Activated CD4-positive, alpha-beta memory T cell treated with anti-CD3 and anti-CD28 coated beads for 36 hours (primary cell): ENCODE measurements around the gene CYP2J2. TPM values are rescaled to one million over a fixed set of nuclear protein-coding genes. Genes with fewer than 3 reads are reported as not detected.
"Not testable (repeated sequence)": the region's sequence is repeated elsewhere in the genome, so short reads cannot be mapped to it uniquely, and the experiment has no call there.

Source experiments
- CTCF ChIA-PET: fragments of 350-600 bp; sonication (Branson Sonifier 250); formaldehyde crosslinking; loops from one replicate; lab custom pipeline; 2021; ENCODE audit warnings: antibody characterized with exemption, inconsistent platforms; lab: Charles Lee
- POLR2A ChIA-PET: fragments of 350-600 bp; sonication (Branson Sonifier 250); formaldehyde crosslinking; loops from one replicate; lab custom pipeline; 2021; ENCODE audit warnings: antibody characterized with exemption; lab: Charles Lee
- DNase-seq: peaks from one replicate; pipeline ENCODE4 v3.0.0-alpha.2; 2020
- H3K27ac Mint-ChIP-seq: one replicate; pipeline ENCODE4 v1.8.0; 2021; ENCODE audit warnings: mixed read lengths
- H3K27me3 Mint-ChIP-seq: one replicate; pipeline ENCODE4 v1.8.0; 2021; ENCODE audit warnings: mixed read lengths
- H3K36me3 Mint-ChIP-seq: one replicate; pipeline ENCODE4 v1.8.0; 2021; ENCODE audit warnings: mixed read lengths
- H3K4me1 Mint-ChIP-seq: one replicate; pipeline ENCODE4 v1.8.0; 2021; ENCODE audit warnings: low read depth, mixed read lengths
- H3K4me3 Mint-ChIP-seq: one replicate; pipeline ENCODE4 v1.8.0; 2021; ENCODE audit warnings: mild to moderate bottlenecking, mixed read lengths
- H3K9me3 Mint-ChIP-seq: one replicate; pipeline ENCODE4 v1.8.0; 2021; ENCODE audit warnings: mixed read lengths
- intact Hi-C: fragments of 100-400 bp; cut with micrococcal nuclease; formaldehyde crosslinking; loops from one replicate; pipeline ENCODE4 v1.15.1; 2023
- total RNA-seq, 2 experiments: library from RNA; stranded (reverse); gene quantifications; one replicate each; pipeline ENCODE4 v1.2.3, GENCODE V29; 2021

Gene CYP2J2
- total RNA-seq, 2 experiments from 2014 or later = 0.57 to 0.68 TPM

GRCh38 chr1:59947047-59947938 lies 20.7 kb upstream of the CYP2J2 start:
- H3K4me1 Mint-ChIP-seq = no peaks in the 10 kb centered on the region
- no peak overlapping the region for H3K4me3 Mint-ChIP-seq
- H3K9me3 Mint-ChIP-seq = no peaks in the 10 kb centered on the region
- DNase-seq = peak; percentile 61
- no peak overlapping the region for H3K27ac Mint-ChIP-seq
- no peaks in the 10 kb centered on the region for H3K36me3 Mint-ChIP-seq
- no peaks in the 10 kb centered on the region for H3K27me3 Mint-ChIP-seq
- CTCF ChIA-PET = interaction anchor here (0.7 to 2.6 kb wide), 27 partner anchors 9 to 248 kb away, joined by 3 to 69 read pairs (median 5); partner anchors contain the start of gene CYP2J2
- intact Hi-C loops = loop anchor here (1.0 kb wide), 2 partner anchors 44 to 68 kb away; no protein-coding TSS in a partner anchor
- POLR2A ChIA-PET = no interaction called here

DNA sequence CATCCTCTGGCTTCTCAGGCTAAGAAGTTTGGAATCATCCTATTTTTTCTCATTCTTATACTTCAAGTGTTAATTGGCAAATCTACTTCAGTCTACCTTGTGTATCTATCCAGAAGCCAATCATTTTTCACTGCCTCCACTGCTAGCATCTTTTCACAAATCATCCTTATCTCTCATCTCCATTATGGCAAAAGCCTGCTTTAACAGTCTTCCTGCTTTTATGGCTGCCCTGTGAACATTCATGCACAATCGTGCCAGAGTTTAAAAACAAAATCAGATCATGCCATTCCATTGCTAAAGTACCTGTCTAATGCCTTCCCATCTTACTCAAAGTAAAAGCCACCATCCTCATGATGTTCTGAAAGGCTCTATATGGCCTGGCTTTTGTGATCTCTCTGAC lies 19.2 kb upstream of the CYP2J2 start:
- no peak for DNase-seq
- Mint-ChIP-seq H3K4me3 (no peak overlapping the region), H3K27ac (no peak overlapping the region), H3K36me3 (no peaks in the 10 kb centered on the region), H3K27me3 (no peaks in the 10 kb centered on the region), H3K4me1 (no peaks in the 10 kb centered on the region), H3K9me3 (no peaks in the 10 kb centered on the region)
- CTCF ChIA-PET = interaction anchor here (0.7 to 2.6 kb wide), 3 partner anchors 43 to 186 kb away, joined by 3 to 69 read pairs (median 8); no protein-coding TSS in a partner anchor
- POLR2A ChIA-PET = no interaction called here
- intact Hi-C loops = no loop called here

GRCh38 chr1:59939393-59939792 lies 12.8 kb upstream of the CYP2J2 start:
- peaks cover 8% of the 10 kb centered on the region for H3K9me3 Mint-ChIP-seq
- CTCF ChIA-PET = no interaction called here
- H3K27me3 Mint-ChIP-seq = peaks cover 5% of the 10 kb centered on the region
- no peak overlapping the region for H3K4me3 Mint-ChIP-seq
- no peaks in the 10 kb centered on the region for H3K4me1 Mint-ChIP-seq
- POLR2A ChIA-PET = no interaction called here
- H3K27ac Mint-ChIP-seq = no peak overlapping the region
- no peak for DNase-seq
- intact Hi-C loops = no loop called here
- no peaks in the 10 kb centered on the region for H3K36me3 Mint-ChIP-seq

DNA sequence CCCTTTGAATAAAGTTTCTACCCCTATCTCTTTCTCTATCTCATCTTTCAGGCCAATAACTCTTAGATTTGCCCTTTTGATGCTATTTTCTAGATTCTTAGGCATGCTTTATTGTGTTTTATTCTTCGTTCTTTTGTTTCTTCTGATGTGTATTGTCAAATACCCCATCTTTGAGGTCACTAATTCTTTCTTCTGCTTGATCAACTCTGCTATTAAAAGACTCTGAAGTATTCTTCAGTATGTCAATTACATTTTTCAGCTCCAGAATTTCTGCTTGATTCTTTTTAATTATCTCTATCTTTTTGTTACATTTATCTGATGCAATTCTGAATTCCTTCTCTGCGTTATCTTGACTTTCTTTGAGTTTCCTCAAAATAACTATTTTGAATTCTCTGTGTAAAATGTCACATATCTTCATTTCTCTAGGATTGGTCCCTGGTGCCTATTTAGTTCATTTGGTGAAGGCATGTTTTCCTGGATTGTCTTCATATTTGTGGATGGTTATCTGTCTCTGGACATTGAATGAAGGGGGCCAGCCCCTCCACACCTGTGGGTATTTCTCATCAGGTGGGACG lies 11.2 kb upstream of the CYP2J2 start:
- CTCF ChIA-PET = interaction anchor here (0.6 to 1.4 kb wide), 3 partner anchors 9 to 107 kb away, joined by 3 to 8 read pairs (median 4); no protein-coding TSS in a partner anchor
- H3K9me3 Mint-ChIP-seq = peaks cover 8% of the 10 kb centered on the region
- no peak for DNase-seq
- no peak overlapping the region for H3K27ac Mint-ChIP-seq
- peaks cover 10% of the 10 kb centered on the region for H3K27me3 Mint-ChIP-seq
- intact Hi-C loops = no loop called here
- H3K4me1 Mint-ChIP-seq = no peaks in the 10 kb centered on the region
- no peak overlapping the region for H3K4me3 Mint-ChIP-seq
- no peaks in the 10 kb centered on the region for H3K36me3 Mint-ChIP-seq
- POLR2A ChIA-PET = no interaction called here

DNA sequence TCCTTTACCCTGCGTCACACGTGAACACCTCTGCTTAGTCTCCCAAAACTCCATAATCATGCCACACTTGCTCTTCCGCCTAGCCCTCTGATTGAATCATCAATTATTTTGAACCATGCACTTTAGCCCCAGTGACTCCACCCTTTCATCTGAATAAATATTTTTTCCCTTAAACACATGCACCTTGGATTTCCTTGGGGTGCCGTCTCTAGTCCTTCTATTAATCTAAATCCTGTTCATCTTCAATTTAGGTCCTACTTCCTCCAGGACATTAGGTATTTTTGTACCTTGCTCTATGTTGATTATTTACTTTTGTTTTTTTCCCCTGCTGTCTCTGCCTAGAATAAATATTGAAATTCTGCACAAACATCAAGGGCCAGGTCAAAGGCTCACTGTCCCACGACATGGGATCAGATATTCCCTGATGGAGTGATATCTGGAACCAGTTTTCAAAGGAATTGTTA lies 9.8 kb upstream of the CYP2J2 start:
- peaks cover 10% of the 10 kb centered on the region for H3K27me3 Mint-ChIP-seq
- ChIA-PET CTCF (interaction anchor here (1.1 kb wide), 1 partner anchor 14 kb away, joined by 3 read pairs; no protein-coding TSS in a partner anchor), POLR2A (no interaction called here)
- H3K4me3 Mint-ChIP-seq = no peak overlapping the region
- DNase-seq = no peak
- intact Hi-C loops = no loop called here
- no peak overlapping the region for H3K27ac Mint-ChIP-seq
- no peaks in the 10 kb centered on the region for H3K36me3 Mint-ChIP-seq
- H3K9me3 Mint-ChIP-seq = peaks cover 8% of the 10 kb centered on the region
- H3K4me1 Mint-ChIP-seq = no peaks in the 10 kb centered on the region

DNA sequence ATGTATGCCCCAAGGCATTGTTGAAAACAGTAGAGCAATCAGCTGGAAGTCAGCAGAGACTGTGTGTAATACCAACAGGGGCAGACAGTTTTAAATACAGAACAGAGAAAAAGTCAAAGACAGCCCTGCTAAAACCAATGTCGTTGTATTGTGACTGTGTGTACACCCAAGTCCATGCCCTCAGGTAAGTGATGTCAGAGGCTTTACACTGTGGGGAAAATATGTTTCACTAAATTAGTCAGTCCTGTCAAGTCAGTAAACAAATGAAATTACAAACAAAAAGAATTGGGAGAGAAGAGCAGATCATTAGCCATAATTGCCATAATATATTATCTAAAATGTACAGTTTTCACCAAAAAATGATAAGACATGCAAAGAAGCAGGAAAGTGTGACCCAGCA lies 2.4 kb upstream of the CYP2J2 start:
- H3K36me3 Mint-ChIP-seq = no peaks in the 10 kb centered on the region
- DNase-seq = no peak
- H3K27me3 Mint-ChIP-seq = peaks cover 34% of the 10 kb centered on the region
- no peak overlapping the region for H3K27ac Mint-ChIP-seq
- POLR2A ChIA-PET = no interaction called here
- H3K9me3 Mint-ChIP-seq = peaks cover 8% of the 10 kb centered on the region
- no peak overlapping the region for H3K4me3 Mint-ChIP-seq
- peaks cover 10% of the 10 kb centered on the region for H3K4me1 Mint-ChIP-seq
- CTCF ChIA-PET = no interaction called here
- intact Hi-C loops = loop anchor here (10.0 kb wide), 1 partner anchor 114 kb away; the partner anchor contains the start of gene HOOK1

- POLR2A ChIA-PET = no interaction called here
- intact Hi-C loops = loop anchor here (10.0 kb wide), 1 partner anchor 112 kb away; the partner anchor contains the start of gene HOOK1
- H3K9me3 Mint-ChIP-seq = peaks cover 12% of the 10 kb centered on the region
- peaks cover 3% of the 10 kb centered on the region for H3K36me3 Mint-ChIP-seq
- H3K27me3 Mint-ChIP-seq = peaks cover 31% of the 10 kb centered on the region
- H3K27ac Mint-ChIP-seq = no peak overlapping the region
- CTCF ChIA-PET = interaction anchor here (2.0 kb wide), 1 partner anchor 20 kb away, joined by 7 read pairs; no protein-coding TSS in a partner anchor
- peaks cover 10% of the 10 kb centered on the region for H3K4me1 Mint-ChIP-seq
- no peak for DNase-seq
- peak overlapping the region; percentile 76 for H3K4me3 Mint-ChIP-seq
These were observed 640 bp upstream of the CYP2J2 start for GRCh38 chr1:59927213-59927612.

DNA sequence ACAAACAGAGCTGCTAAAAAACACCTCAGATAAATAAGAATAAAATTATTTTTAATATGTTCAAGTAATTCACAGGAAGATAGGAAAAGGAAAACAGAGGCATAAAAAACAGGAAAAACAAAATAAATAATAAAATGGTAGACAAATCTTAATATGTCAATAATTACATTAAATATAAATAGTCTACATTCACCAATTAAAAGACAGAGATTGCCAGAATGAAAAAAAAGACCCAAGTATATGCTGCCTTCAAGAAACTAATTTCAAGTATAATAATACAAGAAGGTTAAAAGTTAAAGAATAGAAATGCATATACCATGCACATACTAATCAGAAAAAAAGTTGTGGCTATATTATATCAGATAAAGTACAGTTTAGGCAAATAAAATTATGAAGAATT lies 1.9 kb downstream of the CYP2J2 start:
- Mint-ChIP-seq H3K4me3 (no peak overlapping the region), H3K9me3 (peaks cover 12% of the 10 kb centered on the region), H3K27ac (no peak overlapping the region), H3K36me3 (peaks cover 3% of the 10 kb centered on the region), H3K4me1 (peaks cover 10% of the 10 kb centered on the region), H3K27me3 (peaks cover 27% of the 10 kb centered on the region)
- no peak for DNase-seq
- ChIA-PET CTCF (no interaction called here), POLR2A (no interaction called here)
- intact Hi-C loops = loop anchor here (10.0 kb wide), 1 partner anchor 110 kb away; the partner anchor contains the start of gene HOOK1

- H3K36me3 Mint-ChIP-seq, POLR2A ChIA-PET, H3K27ac Mint-ChIP-seq, H3K4me3 Mint-ChIP-seq, H3K4me1 Mint-ChIP-seq, DNase-seq: not testable (repeated sequence)
- peaks cover 18% of the 10 kb centered on the region for H3K27me3 Mint-ChIP-seq
- peaks cover 12% of the 10 kb centered on the region for H3K9me3 Mint-ChIP-seq
- intact Hi-C loops = loop anchor here (10.0 kb wide), 1 partner anchor 107 kb away; the partner anchor contains the start of gene HOOK1
- CTCF ChIA-PET = interaction anchor here (1.3 kb wide), 1 partner anchor 26 kb away, joined by 4 read pairs; no protein-coding TSS in a partner anchor
These were observed 5.2 kb downstream of the CYP2J2 start for GRCh38 chr1:59921258-59921899.

GRCh38 chr1:59919746-59920145 lies 6.8 kb downstream of the CYP2J2 start:
- ChIA-PET CTCF (interaction anchor here (1.0 kb wide), 2 partner anchors 28 to 31 kb away, joined by 3 read pairs; no protein-coding TSS in a partner anchor), POLR2A (interaction anchor here (0.6 kb wide), 1 partner anchor 126 kb away, joined by 3 read pairs; no protein-coding TSS in a partner anchor)
- no peak overlapping the region for H3K27ac Mint-ChIP-seq
- no peak overlapping the region for H3K4me3 Mint-ChIP-seq
- intact Hi-C loops = loop anchor here (10.0 kb wide), 1 partner anchor 105 kb away; the partner anchor contains the start of gene HOOK1
- no peaks in the 10 kb centered on the region for H3K4me1 Mint-ChIP-seq
- peaks cover 7% of the 10 kb centered on the region for H3K9me3 Mint-ChIP-seq
- DNase-seq = no peak
- peaks cover 12% of the 10 kb centered on the region for H3K27me3 Mint-ChIP-seq
- H3K36me3 Mint-ChIP-seq = peaks cover 3% of the 10 kb centered on the region

GRCh38 chr1:59917785-59918180 lies 8.8 kb downstream of the CYP2J2 start:
- Mint-ChIP-seq H3K27ac (no peak overlapping the region), H3K27me3 (peaks cover 12% of the 10 kb centered on the region), H3K4me3 (no peak overlapping the region), H3K9me3 (no peaks in the 10 kb centered on the region), H3K4me1 (no peaks in the 10 kb centered on the region), H3K36me3 (no peaks in the 10 kb centered on the region)
- POLR2A ChIA-PET = no interaction called here
- intact Hi-C loops = no loop called here
- CTCF ChIA-PET = interaction anchor here (0.7 to 1.4 kb wide), 2 partner anchors 30 to 39 kb away, joined by 3 to 4 read pairs; no protein-coding TSS in a partner anchor
- DNase-seq = no peak
